ENCODE data around the gene SPC25. TPM values are rescaled to one million over a fixed set of nuclear protein-coding genes. Genes with fewer than 3 reads are reported as not detected.

The SPC25 gene
- total and polyA plus RNA-seq, 7 experiments from 2014 or later: 0.24 to 24.7 (median 0.28) TPM; not detected in 3

GRCh38 chr2:168835969-168836368, 54.3 kb downstream of the SPC25 start:
- CTCF ChIA-PET: no interaction called here

DNA sequence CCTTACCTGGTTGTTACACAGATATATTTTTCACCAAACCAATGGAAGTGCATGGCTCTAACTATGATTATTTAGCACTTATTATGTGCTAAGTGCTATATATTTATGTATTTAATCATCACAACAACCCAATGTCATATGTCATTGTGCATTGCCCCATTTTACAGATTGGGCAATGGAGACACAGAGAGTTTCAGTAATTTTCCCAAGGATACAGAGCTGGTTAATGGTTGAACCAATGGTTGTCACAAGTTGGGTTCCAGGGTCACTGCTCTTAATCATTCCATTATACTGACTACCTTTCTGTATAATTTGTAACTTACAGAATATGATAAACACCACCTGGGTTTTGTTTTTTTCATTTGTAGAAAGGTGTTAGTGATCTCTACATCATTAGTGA, 58.6 kb downstream of the SPC25 start:
- peaks cover 0 to 4% (median 0%) of the 10 kb centered on the region in 11 donors for H3K9me3 Mint-ChIP-seq
- Histone ChIP-seq H3K4me1 (ENCODE audit: control insufficient read depth in 2 of 2, insufficient read depth in 2 of 2, low read length in 2 of 2) (no peaks in the 10 kb centered on the region), H3K9me3 (ENCODE audit: control insufficient read depth in 2 of 3, low read length in 3 of 3) (no peaks in the 10 kb centered on the region), H3K4me3 (ENCODE audit: low read length) (no peak overlapping the region), H3K27ac (ENCODE audit: low read depth, low read length) (no peak overlapping the region), H3K27me3 (ENCODE audit: control insufficient read depth in 2 of 2, insufficient read depth in 2 of 2, low read length in 2 of 2) (no peaks in the 10 kb centered on the region), H3K36me3 (ENCODE audit: control insufficient read depth in 2 of 3, insufficient read depth in 3 of 3, low read length in 3 of 3) (no peaks in the 10 kb centered on the region)
- H3K4me3 Mint-ChIP-seq: no peak overlapping the region
- H3K36me3 Mint-ChIP-seq: no peaks in the 10 kb centered on the region
- no peak overlapping the region for H3K27ac Mint-ChIP-seq
- intact Hi-C loops (cut with micrococcal nuclease): no loop called here
- CTCF ChIA-PET: no interaction called here
- H3K4me1 Mint-ChIP-seq: no peaks in the 10 kb centered on the region
- no peak for ATAC-seq
- no peak for DNase-seq
- POLR2A ChIA-PET: no interaction called here
- H3K27me3 Mint-ChIP-seq: no peaks in the 10 kb centered on the region

More at GRCh38 chr2:168835969-168836368, 54.3 kb downstream of the SPC25 start:
- Histone ChIP-seq H3K4me1 (ENCODE audit: control insufficient read depth in 2 of 2, insufficient read depth in 2 of 2, low read length in 2 of 2) (no peaks in the 10 kb centered on the region), H3K27ac (ENCODE audit: low read depth, low read length) (no peak overlapping the region), H3K4me3 (ENCODE audit: low read length) (no peak overlapping the region), H3K27me3 (ENCODE audit: control insufficient read depth in 2 of 2, insufficient read depth in 2 of 2, low read length in 2 of 2) (no peaks in the 10 kb centered on the region), H3K36me3 (ENCODE audit: control insufficient read depth in 2 of 3, insufficient read depth in 3 of 3, low read length in 3 of 3) (no peaks in the 10 kb centered on the region), H3K9me3 (ENCODE audit: control insufficient read depth in 2 of 3, low read length in 3 of 3) (no peaks in the 10 kb centered on the region)
- Mint-ChIP-seq H3K4me3 (no peak overlapping the region), H3K4me1 (no peaks in the 10 kb centered on the region), H3K36me3 (peaks cover 0 to 4% (median 0%) of the 10 kb centered on the region in 5 donors), H3K27me3 (no peaks in the 10 kb centered on the region), H3K27ac (no peak overlapping the region), H3K9me3 (peaks cover 0 to 4% (median 0%) of the 10 kb centered on the region in 11 donors)
- no peak for ATAC-seq
- POLR2A ChIA-PET: no interaction called here
- DNase-seq: no peak
- intact Hi-C loops (cut with micrococcal nuclease): no loop called here

- intact Hi-C loops (cut with micrococcal nuclease): no loop called here
- no peak for DNase-seq
- H3K27me3 ChIP-seq (ENCODE audit: control insufficient read depth in 2 of 2, insufficient read depth in 2 of 2, low read length in 2 of 2): no peaks in the 10 kb centered on the region
- H3K27ac Mint-ChIP-seq: no peak overlapping the region
- H3K4me3 Mint-ChIP-seq: no peak overlapping the region
- H3K27ac ChIP-seq (ENCODE audit: low read depth, low read length): no peak overlapping the region
- no peak for ATAC-seq
- no peaks in the 10 kb centered on the region for H3K27me3 Mint-ChIP-seq
- H3K9me3 Mint-ChIP-seq: peaks cover 0 to 4% (median 0%) of the 10 kb centered on the region in 11 donors
- no peaks in the 10 kb centered on the region for H3K9me3 ChIP-seq (ENCODE audit: control insufficient read depth in 2 of 3, low read length in 3 of 3)
- H3K4me1 ChIP-seq (ENCODE audit: control insufficient read depth in 2 of 2, insufficient read depth in 2 of 2, low read length in 2 of 2): no peaks in the 10 kb centered on the region
- no peaks in the 10 kb centered on the region for H3K36me3 ChIP-seq (ENCODE audit: control insufficient read depth in 2 of 3, insufficient read depth in 3 of 3, low read length in 3 of 3)
- no peaks in the 10 kb centered on the region for H3K36me3 Mint-ChIP-seq
- no peak overlapping the region for H3K4me3 ChIP-seq (ENCODE audit: low read length)
- H3K4me1 Mint-ChIP-seq: no peaks in the 10 kb centered on the region
- POLR2A ChIA-PET: no interaction called here
- CTCF ChIA-PET: no interaction called here
Measured at GRCh38 chr2:168830958-168831357, 59.3 kb downstream of the SPC25 start.

- POLR2A ChIA-PET: no interaction called here
Measured at GRCh38 chr2:168825126-168825525, 65.1 kb downstream of the SPC25 start.

GRCh38 chr2:168821992-168822391, 68.2 kb downstream of the SPC25 start:
- no peaks in the 10 kb centered on the region for H3K9me3 ChIP-seq (ENCODE audit: control insufficient read depth in 2 of 3, low read length in 3 of 3)
- intact Hi-C loops (cut with micrococcal nuclease): no loop called here
- Mint-ChIP-seq H3K4me1 (no peaks in the 10 kb centered on the region), H3K27me3 (peaks cover 0 to 4% (median 0%) of the 10 kb centered on the region in 5 donors), H3K9me3 (no peaks in the 10 kb centered on the region), H3K4me3 (no peak overlapping the region), H3K36me3 (no peaks in the 10 kb centered on the region), H3K27ac (no peak overlapping the region)
- no peak overlapping the region for H3K27ac ChIP-seq (ENCODE audit: low read depth, low read length)
- H3K4me3 ChIP-seq (ENCODE audit: low read length): no peak overlapping the region
- DNase-seq (no peak), ATAC-seq (no peak)
- ChIA-PET POLR2A (no interaction called here), CTCF (no interaction called here)
- no peaks in the 10 kb centered on the region for H3K27me3 ChIP-seq (ENCODE audit: control insufficient read depth in 2 of 2, insufficient read depth in 2 of 2, low read length in 2 of 2)
- H3K36me3 ChIP-seq (ENCODE audit: control insufficient read depth in 2 of 3, insufficient read depth in 3 of 3, low read length in 3 of 3): no peaks in the 10 kb centered on the region
- H3K4me1 ChIP-seq (ENCODE audit: control insufficient read depth in 2 of 2, insufficient read depth in 2 of 2, low read length in 2 of 2): no peaks in the 10 kb centered on the region

More at GRCh38 chr2:168825126-168825525, 65.1 kb downstream of the SPC25 start:
- ATAC-seq (no peak), DNase-seq (no peak)
- H3K27ac ChIP-seq (ENCODE audit: low read depth, low read length): no peak overlapping the region
- no peaks in the 10 kb centered on the region for H3K9me3 Mint-ChIP-seq
- H3K27ac Mint-ChIP-seq: no peak overlapping the region
- H3K4me1 Mint-ChIP-seq: no peaks in the 10 kb centered on the region
- no peaks in the 10 kb centered on the region for H3K9me3 ChIP-seq (ENCODE audit: control insufficient read depth in 2 of 3, low read length in 3 of 3)
- intact Hi-C loops (cut with micrococcal nuclease): no loop called here
- no peaks in the 10 kb centered on the region for H3K4me1 ChIP-seq (ENCODE audit: control insufficient read depth in 2 of 2, insufficient read depth in 2 of 2, low read length in 2 of 2)
- no peaks in the 10 kb centered on the region for H3K36me3 Mint-ChIP-seq
- no peaks in the 10 kb centered on the region for H3K27me3 Mint-ChIP-seq
- H3K4me3 ChIP-seq (ENCODE audit: low read length): no peak overlapping the region
- CTCF ChIA-PET: no interaction called here
- no peaks in the 10 kb centered on the region for H3K36me3 ChIP-seq (ENCODE audit: control insufficient read depth in 2 of 3, insufficient read depth in 3 of 3, low read length in 3 of 3)
- H3K4me3 Mint-ChIP-seq: no peak overlapping the region
- no peaks in the 10 kb centered on the region for H3K27me3 ChIP-seq (ENCODE audit: control insufficient read depth in 2 of 2, insufficient read depth in 2 of 2, low read length in 2 of 2)

DNA sequence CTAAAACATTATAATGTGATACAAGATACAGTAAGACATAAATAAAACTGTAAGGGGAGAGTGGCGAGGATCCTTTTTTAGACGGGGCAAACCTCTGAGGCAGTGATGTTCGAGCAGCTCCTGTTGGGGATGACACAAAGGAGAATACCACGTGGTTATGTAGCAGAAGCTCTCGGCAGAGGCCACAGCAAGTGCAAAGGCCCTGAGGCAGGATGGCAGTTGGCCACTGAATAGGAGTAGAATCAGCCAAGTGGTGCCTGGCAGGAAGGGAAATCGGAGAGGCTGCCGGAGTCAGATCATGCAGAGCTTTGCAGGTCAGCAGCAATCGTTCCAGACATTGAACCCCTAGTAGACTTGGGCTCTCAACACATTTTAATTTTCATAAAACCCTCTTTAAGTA, 68.7 kb downstream of the SPC25 start:
- DNase-seq (no peak), ATAC-seq (no peak)
- H3K27ac Mint-ChIP-seq: no peak overlapping the region
- H3K4me1 ChIP-seq (ENCODE audit: control insufficient read depth in 2 of 2, insufficient read depth in 2 of 2, low read length in 2 of 2): no peaks in the 10 kb centered on the region
- no peaks in the 10 kb centered on the region for H3K9me3 Mint-ChIP-seq
- ChIA-PET POLR2A (no interaction called here), CTCF (no interaction called here)
- H3K4me1 Mint-ChIP-seq: no peaks in the 10 kb centered on the region
- H3K4me3 ChIP-seq (ENCODE audit: low read length): no peak overlapping the region
- no peaks in the 10 kb centered on the region for H3K36me3 Mint-ChIP-seq
- H3K27me3 ChIP-seq (ENCODE audit: control insufficient read depth in 2 of 2, insufficient read depth in 2 of 2, low read length in 2 of 2): no peaks in the 10 kb centered on the region
- H3K27me3 Mint-ChIP-seq: peaks cover 0 to 4% (median 0%) of the 10 kb centered on the region in 5 donors
- H3K4me3 Mint-ChIP-seq: no peak overlapping the region
- intact Hi-C loops (cut with micrococcal nuclease): no loop called here
- no peaks in the 10 kb centered on the region for H3K36me3 ChIP-seq (ENCODE audit: control insufficient read depth in 2 of 3, insufficient read depth in 3 of 3, low read length in 3 of 3)
- no peak overlapping the region for H3K27ac ChIP-seq (ENCODE audit: low read depth, low read length)
- no peaks in the 10 kb centered on the region for H3K9me3 ChIP-seq (ENCODE audit: control insufficient read depth in 2 of 3, low read length in 3 of 3)
